ENCODE results near the gene KDM5A.

GRCh38 chr12:359091-359490, 30.0 kb downstream of the KDM5A start:
- no peak for TF ChIP-seq YY1 (IDR thresholded peaks at IDR 0.05; ENCODE audit: insufficient read depth, insufficient read length)
- TF ChIP-seq ZNF274 (IDR thresholded peaks at IDR 0.05; ENCODE audit: low read depth, low read length), result no peak

Data from NT2/D1 (cell line).